HG03139 (cell line): ENCODE results near the gene APOF.
"Not testable (repeated sequence)": the region's sequence is repeated elsewhere in the genome, so short reads cannot be mapped to it uniquely, and the experiment has no call there.

Source experiments
- ATAC-seq: cut with Tn5 transposase; IDR thresholded peaks from one replicate; pipeline ENCODE4 v1.9.1; 2021; ENCODE audit not compliant: unreplicated experiment

APOF gene, protein sequence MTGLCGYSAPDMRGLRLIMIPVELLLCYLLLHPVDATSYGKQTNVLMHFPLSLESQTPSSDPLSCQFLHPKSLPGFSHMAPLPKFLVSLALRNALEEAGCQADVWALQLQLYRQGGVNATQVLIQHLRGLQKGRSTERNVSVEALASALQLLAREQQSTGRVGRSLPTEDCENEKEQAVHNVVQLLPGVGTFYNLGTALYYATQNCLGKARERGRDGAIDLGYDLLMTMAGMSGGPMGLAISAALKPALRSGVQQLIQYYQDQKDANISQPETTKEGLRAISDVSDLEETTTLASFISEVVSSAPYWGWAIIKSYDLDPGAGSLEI

DNA sequence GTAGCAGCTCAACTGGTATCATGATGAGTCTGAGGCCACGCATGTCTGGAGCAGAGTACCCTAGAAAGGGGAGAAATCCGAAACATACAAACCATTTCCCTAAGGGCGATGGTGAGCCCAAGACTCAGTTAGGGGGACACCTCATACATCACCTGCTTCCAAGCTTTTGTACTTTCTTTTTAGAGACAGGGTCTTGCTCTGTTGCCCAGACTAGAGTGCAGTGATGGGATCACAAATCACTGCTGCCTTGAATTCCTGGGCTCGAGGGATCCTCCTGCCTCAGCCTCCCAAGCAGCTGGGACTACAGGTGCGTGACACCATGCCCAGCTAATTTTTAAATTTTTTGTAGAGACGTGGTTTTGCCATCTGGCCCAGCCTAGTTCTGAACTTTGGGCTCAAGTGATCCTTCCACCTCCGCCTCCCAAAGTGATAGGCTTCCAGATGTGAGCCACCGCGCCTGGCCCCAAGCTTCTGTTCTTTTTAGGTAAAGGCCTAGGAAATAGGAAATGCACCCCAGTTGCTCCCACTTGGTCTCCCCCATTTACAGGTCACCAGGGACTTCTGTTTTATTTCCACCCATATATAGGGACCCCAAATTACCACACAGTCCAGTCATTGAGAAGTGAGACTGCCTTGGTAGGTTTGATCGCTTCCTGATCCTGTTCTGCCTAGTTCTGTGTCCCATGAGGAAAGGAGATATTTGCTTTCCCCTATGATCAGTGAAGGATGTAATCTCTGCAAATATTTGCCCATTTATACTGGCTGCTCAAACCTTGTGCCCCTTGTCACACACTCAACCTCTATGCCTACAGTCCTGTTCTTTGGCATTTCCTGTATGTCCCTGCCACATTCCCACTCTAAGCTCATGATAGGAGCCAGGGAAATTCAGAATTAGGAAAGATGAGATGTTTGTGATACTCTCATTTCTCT lies at the start of gene APOF:
Gene APOF, minus strand, starts transcription at position 728 of the 930 bp plus-strand sequence. Its CDS starts 112 bp downstream, at position 616.
- no peak for ATAC-seq

DNA sequence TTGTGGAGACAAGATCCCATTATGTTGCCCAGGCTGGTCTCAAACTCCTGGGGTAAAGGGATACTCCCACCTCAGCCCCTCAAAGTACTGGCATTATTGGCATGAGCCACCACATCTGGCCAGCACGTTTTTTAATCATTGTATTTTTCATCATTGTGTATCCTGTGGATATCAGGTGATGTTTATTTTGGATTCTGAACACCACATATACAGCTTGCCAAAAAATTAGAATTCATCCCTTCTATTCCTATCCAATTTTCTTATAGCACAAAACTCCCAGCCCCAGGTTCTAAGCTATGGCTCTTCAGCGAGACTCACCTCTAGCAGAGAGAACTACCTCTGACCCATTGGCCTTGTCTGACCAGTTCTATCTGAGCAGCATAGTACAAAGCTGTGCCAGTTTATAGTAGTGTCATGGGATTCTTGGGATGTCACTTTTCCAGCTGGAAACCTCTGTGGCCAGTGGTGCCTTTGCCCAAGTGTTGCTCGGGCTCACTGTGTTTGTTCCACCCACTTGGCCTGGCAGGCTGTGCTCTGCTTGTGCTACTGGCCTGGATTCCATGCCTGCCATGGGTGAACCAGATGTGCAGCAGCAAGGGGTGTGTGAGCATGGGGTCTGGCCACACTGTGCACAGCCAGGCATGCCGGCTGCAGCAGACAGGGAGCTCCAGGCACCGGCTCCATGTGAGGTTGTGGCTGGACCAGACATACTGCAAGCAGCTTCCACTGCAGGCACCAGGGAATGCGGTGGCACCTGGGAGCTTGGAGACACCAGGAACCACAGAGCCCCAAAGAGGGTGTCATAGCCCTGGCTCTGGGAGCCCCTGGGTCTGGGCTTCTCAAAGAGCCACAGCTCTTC lies 49.4 kb upstream of the APOF start:
- ATAC-seq = no peak

DNA sequence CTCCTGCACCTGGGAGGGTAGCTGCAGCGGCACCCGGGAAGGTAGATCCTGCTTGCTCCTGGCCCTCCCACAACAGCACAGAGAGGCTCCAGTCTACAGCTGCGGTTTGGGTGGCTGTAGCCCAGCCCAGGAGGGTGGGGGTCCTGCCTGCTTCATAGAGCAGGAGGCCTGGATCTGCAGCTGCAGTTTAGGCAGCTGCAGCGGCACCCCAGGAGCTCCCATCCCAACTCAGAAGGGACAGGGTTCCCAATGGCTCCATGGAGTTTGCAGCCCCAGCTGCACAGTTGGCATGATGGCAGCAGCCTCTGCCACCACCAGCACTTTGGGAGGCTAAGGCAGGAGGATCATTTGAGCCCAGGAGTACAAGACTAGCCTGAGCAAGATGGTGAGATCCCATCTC lies 48.1 kb upstream of the APOF start:
- ATAC-seq = no peak

DNA sequence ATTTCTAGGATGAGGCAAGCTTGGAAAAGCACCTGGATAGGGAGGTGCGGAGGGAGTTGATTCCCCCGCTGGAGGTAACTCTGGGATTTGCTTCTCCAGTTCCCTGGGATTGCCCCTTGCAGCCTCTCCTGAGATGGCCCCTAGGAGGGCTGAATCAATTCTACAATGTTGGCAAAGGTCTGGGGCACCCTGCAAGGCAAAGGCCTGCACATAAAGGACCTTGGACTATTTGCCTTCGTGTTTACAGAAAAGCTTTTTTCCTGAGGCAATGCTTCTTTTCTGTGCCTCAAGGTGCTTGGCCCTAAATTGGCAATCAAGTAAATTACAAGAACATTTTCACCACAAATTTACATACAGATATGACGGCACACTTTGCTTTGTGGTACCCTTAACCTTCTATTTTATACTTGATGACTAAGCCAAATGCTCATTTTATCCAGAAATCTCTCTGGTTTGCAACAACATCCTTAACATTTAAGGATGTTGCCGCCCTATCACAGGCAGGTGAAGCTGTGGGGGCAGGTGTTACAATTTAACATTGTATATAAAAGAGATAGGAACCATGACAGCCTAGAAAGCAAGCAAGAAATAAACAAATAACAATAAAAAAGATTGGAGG lies 46.3 kb upstream of the APOF start:
- no peak for ATAC-seq

DNA sequence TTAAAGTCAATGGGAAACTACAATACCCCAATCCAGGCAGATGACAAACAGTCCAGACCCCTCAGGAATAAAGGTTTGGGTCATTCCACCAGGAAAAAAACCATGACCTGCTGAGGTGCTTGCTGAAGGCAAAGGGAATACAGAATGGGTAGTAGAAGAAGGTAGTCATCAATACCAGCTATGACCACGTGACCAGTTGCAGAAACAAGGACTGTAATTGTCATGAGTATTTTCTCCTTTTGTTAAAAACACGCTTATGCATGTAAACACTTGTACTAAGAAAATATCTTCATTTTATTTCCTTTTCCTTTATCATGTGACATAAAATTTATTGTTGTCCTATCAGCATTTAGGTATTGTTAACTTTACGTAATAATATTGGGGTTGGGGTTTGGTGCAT lies 41.6 kb upstream of the APOF start:
- not testable (repeated sequence) for ATAC-seq

DNA sequence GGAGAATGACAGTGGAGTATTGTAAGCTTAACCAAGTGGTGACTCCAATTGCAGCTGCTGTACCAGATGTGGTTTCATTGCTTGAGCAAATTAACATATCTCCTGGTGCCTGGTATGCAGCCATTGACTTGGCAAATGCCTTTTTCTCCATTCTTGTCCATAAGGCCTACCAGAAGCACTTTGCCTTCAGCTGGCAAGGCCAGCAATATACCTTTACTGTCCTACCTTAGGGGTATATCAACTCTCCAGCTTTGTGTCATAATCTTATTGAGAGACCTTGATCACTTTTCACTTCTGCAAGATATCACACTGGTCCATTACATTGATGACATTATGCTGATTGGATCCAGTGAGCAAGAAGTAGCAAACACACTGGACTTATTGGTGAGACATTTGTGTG lies 39.0 kb upstream of the APOF start:
- ATAC-seq = not testable (repeated sequence)

DNA sequence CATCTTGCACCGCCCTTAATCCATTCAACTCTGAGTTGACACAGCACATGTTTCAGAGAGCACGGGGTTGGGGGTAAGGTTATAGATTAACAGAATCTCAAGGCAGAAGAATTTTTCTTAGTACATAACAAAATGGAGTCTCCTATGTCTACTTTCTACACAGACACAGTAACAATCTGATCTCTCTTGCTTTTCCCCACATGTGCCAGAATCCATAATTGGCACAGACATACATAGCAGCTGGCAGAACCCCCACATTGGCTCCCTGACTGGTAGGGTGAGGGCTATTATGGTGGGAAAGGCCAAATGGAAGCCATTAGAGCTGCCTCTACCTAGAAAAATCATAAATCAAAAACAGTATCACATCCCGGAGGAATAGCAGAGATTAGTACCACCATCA lies 38.5 kb upstream of the APOF start:
- not testable (repeated sequence) for ATAC-seq

DNA sequence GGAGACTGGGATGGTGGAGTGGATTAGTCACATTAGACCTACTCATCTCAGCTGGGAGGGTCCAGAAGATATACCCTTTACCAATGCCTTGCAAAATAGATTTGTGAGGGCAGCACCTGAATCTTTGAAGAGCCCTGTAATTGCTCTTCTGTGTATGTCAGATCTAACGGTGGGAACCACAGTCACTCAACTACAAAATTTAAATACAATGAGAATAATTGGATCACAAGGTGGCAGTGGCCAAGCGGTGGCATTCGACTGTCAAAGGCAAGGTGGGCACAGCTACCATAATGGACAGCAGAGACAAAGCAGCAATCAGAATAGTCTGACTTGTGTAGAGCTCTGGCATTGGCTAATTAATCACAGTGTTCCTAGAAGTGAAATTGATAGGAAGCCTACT lies 36.8 kb upstream of the APOF start:
- ATAC-seq = not testable (repeated sequence)

DNA sequence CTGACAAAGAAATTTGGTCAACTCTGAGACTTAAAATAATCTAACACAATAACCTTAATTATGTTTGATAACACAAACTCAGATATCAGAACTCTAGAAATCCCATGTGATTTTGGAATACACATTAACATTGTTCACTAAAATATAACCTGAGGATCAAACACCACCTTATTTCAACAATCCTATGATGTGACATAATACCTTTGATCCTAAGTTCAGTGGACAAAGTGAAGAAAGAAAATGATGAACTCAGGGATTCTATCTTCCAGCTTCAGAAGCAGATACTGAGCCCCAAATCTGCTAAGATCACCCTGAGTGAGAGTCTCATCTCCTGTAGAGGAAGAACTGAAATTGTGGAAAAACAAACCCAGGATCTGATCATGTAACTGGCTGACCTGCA lies 35.7 kb upstream of the APOF start:
- ATAC-seq = no peak

DNA sequence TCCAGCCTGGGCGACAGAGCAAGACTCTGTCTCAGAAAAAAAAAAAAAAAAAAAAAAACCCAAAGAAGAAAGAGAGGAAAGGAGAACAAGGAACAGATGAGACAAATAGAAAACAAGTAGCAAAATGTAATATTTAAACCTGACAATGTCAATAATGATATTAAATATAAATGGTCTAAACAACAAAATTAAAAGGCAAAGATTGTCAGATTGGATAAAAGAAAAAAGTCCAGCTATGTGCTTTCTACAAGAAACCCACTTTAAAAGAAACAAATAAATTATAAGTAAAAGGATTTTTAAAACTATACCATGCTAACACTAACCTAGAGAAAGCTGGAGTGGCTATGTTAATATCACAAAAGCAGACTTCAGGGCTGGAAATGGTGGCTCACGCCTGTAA lies 29.7 kb upstream of the APOF start:
- ATAC-seq = no peak

DNA sequence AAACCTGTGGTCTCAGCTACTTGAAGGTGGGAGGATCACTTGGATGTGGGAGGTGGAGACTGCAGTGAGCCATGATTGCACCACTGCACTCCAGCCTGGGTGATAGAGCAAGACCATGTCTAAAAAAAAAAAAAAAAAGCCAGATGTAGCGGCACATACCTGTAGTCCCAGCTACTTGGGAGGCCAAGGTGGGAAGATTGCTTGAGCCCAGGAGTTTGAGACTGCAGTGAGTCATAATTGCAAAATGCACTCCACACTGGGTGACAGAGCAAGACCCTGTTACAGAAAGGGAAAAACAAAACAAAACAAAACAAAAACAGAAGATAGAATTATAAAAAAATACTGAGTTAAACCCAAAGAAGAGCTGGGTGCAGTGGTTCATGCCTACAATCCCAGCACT lies 29.1 kb upstream of the APOF start:
- ATAC-seq = no peak

DNA sequence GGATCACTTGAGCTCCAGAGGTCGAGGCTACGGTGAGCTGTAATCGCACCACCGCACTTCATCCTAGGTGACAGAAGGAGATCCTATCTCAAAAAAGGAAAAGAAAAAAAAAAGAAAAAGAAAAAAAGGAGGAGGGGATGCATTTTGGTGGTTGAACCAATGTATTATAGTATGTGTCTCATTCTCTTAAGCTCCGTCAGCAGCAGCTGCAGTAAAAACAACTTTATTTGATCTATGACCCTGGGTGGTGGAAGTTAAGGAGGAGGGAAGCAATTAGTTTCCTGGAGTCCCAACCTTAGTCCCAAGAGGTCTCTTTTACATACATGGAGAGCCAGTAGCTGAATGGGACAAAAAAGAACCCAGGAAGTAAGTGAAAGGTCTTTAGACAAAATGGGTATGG lies 26.8 kb upstream of the APOF start:
- no peak for ATAC-seq

DNA sequence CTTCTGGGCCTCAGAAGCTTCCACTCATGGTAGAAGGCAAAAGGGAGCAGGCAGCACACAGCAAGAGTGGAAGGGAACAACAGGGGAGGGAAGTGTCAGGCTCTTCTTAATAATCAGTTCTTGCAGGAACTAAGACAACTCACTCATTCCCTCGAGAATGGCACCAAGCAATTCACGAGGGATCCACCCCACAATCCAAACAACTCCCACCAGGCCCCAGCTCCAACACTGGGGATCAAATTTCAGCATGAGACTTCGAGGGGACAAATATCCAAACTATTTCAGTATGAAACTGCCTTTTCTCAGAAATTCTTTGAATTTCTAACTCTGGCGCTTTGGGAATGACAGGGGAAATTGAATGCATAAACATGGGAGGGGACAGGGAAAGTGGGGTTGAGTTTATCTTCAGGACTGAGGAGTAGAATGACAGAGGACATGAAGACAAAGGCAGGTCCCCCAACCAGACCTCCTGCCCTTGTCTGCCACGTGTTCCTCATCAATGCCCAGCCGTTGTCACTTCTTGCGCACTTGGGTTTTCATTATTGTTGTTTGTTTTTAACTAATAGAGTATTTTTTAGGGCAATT lies 24.6 kb upstream of the APOF start:
- no peak for ATAC-seq

DNA sequence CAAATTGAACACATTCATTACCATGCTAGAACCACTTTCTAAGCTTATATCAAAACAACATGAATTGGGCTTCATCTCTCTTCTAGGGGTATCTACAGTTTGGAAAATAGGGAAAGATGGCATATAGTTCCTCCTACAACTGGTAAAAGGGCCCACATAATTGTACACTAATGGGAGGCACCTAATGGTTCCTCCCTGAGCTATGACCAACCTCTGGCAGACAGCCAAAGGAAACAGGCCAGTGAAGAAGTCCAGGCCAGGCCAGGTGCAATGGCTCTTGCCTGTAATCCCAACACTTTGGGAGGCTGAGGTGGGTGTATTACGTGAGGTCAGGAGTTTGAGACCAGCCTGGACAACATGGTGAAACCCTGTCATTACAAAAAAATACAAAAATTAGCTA lies 23.2 kb upstream of the APOF start:
- no peak for ATAC-seq

DNA sequence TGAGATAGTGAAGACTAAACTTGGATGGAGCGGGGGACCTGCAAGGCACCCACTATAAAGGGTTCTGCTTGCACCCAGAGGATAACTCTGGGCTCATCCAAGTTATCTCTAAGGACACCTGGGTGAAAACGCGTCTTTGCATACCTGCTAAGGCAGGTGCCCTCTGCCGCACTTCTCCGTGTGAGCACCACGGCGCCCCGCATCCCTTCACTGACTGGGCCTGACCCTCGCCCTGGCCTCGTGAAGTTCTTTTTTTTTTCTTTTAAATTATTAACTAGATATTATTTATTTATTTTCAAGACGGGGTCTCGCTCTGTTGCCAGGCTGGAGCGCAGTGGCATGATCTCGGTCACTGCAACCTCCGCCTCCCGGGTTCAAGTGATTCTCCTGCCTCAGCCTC lies 20.0 kb upstream of the APOF start:
- ATAC-seq = no peak

DNA sequence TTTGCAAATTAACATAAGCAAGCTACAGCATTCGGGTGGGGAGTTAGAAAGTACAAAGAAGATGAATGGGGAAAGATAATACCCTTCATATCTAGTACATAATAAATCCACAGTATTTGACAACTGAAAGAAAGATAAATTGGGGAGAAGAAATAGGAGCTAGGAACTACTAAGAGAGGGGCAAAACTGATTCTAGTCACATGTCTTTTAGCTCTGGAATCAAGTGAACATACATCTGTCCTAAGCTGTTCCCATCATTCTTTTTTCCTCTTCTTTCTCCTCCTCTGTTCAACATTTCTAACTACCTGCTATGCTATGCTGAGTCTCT lies 15.3 kb upstream of the APOF start:
- no peak for ATAC-seq

DNA sequence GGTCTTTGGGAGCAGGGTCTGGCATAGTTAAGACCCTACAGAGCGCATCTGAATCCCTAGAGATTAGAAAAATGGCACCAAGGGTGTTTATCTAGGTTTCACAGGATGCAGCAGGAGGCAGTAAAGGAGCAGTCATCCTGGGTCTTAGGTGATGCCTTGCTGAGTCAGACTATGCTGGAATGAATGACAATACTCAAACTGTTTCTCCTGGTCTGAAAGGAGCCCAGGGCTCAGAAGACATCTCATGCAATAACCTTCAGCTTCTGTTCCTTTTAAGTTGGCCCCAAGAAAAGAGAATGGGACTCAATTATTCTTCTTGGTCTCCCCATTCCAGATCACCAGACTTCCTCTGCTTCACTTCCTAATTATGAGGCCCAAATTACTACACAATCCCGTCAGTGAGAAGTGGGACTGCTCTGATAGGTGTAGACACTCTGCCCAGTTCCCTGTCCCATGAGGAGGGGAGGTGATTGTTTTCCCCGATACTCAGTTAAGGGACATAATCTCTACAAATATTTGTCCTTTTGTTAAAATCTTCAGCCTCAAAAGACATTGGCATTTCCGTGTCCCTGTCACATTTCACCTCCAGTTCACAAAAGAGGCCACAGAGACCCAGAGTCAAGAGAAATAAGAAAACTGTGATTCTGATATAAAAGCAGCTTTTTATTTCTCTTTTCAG lies 14.8 kb upstream of the APOF start:
- ATAC-seq = no peak

DNA sequence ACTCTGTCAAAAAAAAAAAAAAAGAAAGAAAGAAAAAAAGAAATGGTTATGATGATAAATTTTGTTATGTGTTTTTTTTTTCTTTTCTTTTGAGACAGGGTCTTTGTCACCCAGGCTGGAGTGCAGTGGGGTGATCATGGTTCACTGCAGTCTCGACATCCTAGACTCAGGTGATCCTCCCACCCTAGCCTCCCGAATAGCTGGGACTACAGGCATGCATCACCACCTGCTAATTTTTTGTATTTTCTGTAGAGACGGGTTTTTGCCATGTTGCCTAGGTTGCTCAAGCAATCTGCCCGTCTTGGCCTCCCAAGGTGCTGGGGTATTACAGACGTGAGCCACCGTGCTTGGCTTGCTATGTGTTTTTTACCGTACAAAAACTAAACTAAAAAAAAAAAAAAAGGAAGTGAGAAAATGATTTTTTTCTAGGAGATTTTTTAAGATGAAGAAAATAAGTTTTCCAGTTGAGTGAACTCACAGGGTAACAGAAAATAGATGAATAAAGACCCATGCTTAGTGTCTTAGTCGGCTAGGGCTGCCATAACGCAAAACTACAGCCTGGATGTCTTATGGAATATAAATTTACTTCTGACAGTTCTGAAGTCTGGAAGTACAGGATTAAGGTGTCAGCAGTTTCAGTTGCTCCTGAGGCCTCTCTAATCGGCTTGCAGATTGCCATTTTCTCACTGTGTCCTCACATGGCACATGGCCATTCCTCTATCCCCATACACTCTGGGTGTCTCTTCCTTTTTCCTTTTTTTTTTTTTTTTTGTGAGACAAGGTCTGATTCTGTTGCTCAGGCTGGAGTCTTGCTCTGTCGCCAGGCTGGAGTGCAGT lies 13.2 kb upstream of the APOF start:
- peak; percentile 73 for ATAC-seq
